ENCODE results near the gene TMEM183A. TPM values are rescaled to one million over a fixed set of nuclear protein-coding genes. Genes with fewer than 3 reads are reported as not detected.

The TMEM183A gene
- total RNA-seq, 4 donors from 2014 or later = 104 to 253 (median 111) TPM

DNA sequence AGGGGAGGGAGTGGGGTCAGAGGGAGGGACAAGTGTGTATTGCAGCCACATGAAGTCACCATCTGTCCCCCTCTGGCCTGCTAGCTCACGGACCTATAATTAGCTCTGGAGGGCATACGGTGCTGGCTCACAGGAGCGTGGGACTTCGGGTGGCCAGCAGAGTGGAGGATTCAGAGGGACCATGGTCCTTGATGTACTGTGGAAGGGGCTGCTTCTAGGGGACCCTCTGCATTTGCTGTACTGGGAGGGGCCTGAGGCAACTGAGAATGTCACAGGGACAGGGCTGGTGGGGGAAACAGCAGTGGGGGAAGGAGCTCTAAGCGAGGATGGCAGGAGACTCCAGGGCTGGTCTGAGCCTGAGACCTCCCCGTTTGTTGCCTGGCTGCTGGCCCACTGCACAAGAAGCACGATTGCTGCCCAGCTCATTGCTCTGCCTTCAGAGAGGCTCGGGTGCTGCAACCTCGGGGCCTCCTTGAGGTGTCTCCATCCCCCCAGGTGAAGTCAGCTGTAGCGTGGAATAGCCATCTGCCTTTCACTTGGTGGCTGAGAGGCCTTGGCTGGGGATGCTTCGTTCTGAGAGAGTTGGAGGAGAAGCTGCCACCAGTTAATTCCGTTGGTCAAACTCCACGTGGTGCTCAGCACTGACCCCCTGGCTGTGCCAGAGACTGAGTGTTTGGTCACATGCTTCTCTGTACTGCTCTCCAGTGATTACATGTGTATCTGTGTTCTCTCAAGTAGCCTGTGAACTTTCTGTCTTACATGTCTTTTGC is 21.8 kb downstream of the TMEM183A start:
- H3K9me3 ChIP-seq = no peaks in the 10 kb centered on the region
- WGBS, 2 donors (ENCODE audit: low coverage in 1 of 2) = 69 to 70% methylated on average over 6 to 13 of the region's 13 CpGs
- H3K4me1 ChIP-seq = peaks cover 7 to 22% (median 9%) of the 10 kb centered on the region in 4 donors
- H3K27ac ChIP-seq = no peak overlapping the region
- TF ChIP-seq POLR2AphosphoS5 (IDR thresholded peaks at IDR 0.05) (no peak), POLR2A (IDR thresholded peaks at IDR 0.05) (no peak)
- TF ChIP-seq, protein P1, sequence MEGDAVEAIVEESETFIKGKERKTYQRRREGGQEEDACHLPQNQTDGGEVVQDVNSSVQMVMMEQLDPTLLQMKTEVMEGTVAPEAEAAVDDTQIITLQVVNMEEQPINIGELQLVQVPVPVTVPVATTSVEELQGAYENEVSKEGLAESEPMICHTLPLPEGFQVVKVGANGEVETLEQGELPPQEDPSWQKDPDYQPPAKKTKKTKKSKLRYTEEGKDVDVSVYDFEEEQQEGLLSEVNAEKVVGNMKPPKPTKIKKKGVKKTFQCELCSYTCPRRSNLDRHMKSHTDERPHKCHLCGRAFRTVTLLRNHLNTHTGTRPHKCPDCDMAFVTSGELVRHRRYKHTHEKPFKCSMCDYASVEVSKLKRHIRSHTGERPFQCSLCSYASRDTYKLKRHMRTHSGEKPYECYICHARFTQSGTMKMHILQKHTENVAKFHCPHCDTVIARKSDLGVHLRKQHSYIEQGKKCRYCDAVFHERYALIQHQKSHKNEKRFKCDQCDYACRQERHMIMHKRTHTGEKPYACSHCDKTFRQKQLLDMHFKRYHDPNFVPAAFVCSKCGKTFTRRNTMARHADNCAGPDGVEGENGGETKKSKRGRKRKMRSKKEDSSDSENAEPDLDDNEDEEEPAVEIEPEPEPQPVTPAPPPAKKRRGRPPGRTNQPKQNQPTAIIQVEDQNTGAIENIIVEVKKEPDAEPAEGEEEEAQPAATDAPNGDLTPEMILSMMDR (IDR thresholded peaks at IDR 0.05) = no peak
- in situ Hi-C loops (cut with MboI; ENCODE audit: low pct_ligation_motif_present in 1 of 4, low pct_unique_long_range_greater_than_20kb in 1 of 4, low sequenced_read_pairs in 3 of 4) (no loop called here), intact Hi-C loops (cut with DNase I; ENCODE audit: low total_unique reads) (no loop called here)
- H3K36me3 ChIP-seq = peaks cover 0 to 8% (median 1%) of the 10 kb centered on the region in 4 donors
- peaks cover 13% of the 10 kb centered on the region for H3K27me3 ChIP-seq
- H3K4me3 ChIP-seq = no peak overlapping the region
- DNase-seq = no peak

- H3K27ac ChIP-seq = no peak overlapping the region
- no peak for DNase-seq
- H3K27me3 ChIP-seq = peaks cover 13% of the 10 kb centered on the region
- intact Hi-C loops (cut with DNase I; ENCODE audit: low total_unique reads) (no loop called here), in situ Hi-C loops (cut with MboI; ENCODE audit: low pct_ligation_motif_present in 1 of 4, low pct_unique_long_range_greater_than_20kb in 1 of 4, low sequenced_read_pairs in 3 of 4) (loop anchor here in 3 of 4 donors (10.0 kb wide), 2 partner anchors 183 to 193 kb away; partner anchors contain the start of gene CHIT1 (in 1 of the 3))
- H3K4me3 ChIP-seq = no peak overlapping the region
- H3K9me3 ChIP-seq = no peaks in the 10 kb centered on the region
- no peaks in the 10 kb centered on the region for H3K36me3 ChIP-seq
- TF ChIP-seq, protein P1 (IDR thresholded peaks at IDR 0.05) = peak in 1 of 5 experiments; percentile 27
- TF ChIP-seq POLR2A (IDR thresholded peaks at IDR 0.05) = no peak
- WGBS, 2 donors (ENCODE audit: low coverage in 1 of 2) = 62 to 80% methylated on average over 6 of the region's 6 CpGs
- H3K4me1 ChIP-seq = peaks cover 6 to 15% (median 8%) of the 10 kb centered on the region in 4 donors
Measured at GRCh38 chr1:203031467-203031866, 24.3 kb downstream of the TMEM183A start.

GRCh38 chr1:203033287-203033686 is 26.1 kb downstream of the TMEM183A start:
- Histone ChIP-seq H3K27me3 (no peaks in the 10 kb centered on the region), H3K36me3 (no peaks in the 10 kb centered on the region), H3K27ac (no peak overlapping the region), H3K4me3 (no peak overlapping the region), H3K4me1 (peaks cover 0 to 3% (median 0%) of the 10 kb centered on the region in 4 donors), H3K9me3 (no peaks in the 10 kb centered on the region)
- in situ Hi-C loops (cut with MboI; ENCODE audit: low pct_ligation_motif_present in 1 of 4, low pct_unique_long_range_greater_than_20kb in 1 of 4, low sequenced_read_pairs in 3 of 4) = loop anchor here in 3 of 4 donors (10.0 kb wide), 2 partner anchors 182 to 192 kb away; partner anchors contain the start of gene CHIT1 (in 1 of the 3)
- TF ChIP-seq EP300 (IDR thresholded peaks at IDR 0.05; ENCODE audit: low read depth) (no peak), POLR2A (IDR thresholded peaks at IDR 0.05) (no peak), POLR2AphosphoS5 (IDR thresholded peaks at IDR 0.05) (no peak)
- TF ChIP-seq, protein P1 (IDR thresholded peaks at IDR 0.05) = no peak
- intact Hi-C loops (cut with DNase I; ENCODE audit: low total_unique reads) = no loop called here
- no peak for DNase-seq
- WGBS, 2 donors (ENCODE audit: low coverage in 1 of 2) = 91% methylated on average over 2 of the region's 2 CpGs; no CpG with 5 or more reads in 1 of the 2 donors

- H3K27me3 ChIP-seq = no peaks in the 10 kb centered on the region
- H3K4me3 ChIP-seq = no peak overlapping the region
- no peaks in the 10 kb centered on the region for H3K9me3 ChIP-seq
- H3K4me1 ChIP-seq = peaks cover 0 to 6% (median 3%) of the 10 kb centered on the region in 4 donors
- H3K36me3 ChIP-seq = no peaks in the 10 kb centered on the region
- TF ChIP-seq, protein P1 (IDR thresholded peaks at IDR 0.05) = no peak
- TF ChIP-seq POLR2A (IDR thresholded peaks at IDR 0.05) (no peak), POLR2AphosphoS5 (IDR thresholded peaks at IDR 0.05) (no peak), EP300 (IDR thresholded peaks at IDR 0.05; ENCODE audit: low read depth) (no peak)
- intact Hi-C loops (cut with DNase I; ENCODE audit: low total_unique reads) = no loop called here
- no peak for DNase-seq
- 86 to 100% methylated on average over 1 to 2 of the region's 2 CpGs for WGBS, 2 donors (ENCODE audit: low coverage in 1 of 2)
- no peak overlapping the region for H3K27ac ChIP-seq
- in situ Hi-C loops (cut with MboI; ENCODE audit: low pct_ligation_motif_present in 1 of 4, low pct_unique_long_range_greater_than_20kb in 1 of 4, low sequenced_read_pairs in 3 of 4) = loop anchor here in 3 of 4 donors (10.0 kb wide), 2 partner anchors 181 to 191 kb away; partner anchors contain the start of gene CHIT1 (in 1 of the 3)
Measured at GRCh38 chr1:203033917-203034316, 26.7 kb downstream of the TMEM183A start.

Data from transverse colon (tissue), 4 donors.